Hepatocyte (in vitro differentiated cells): ENCODE data around the gene PSME1.

Source experiments
- EZH2 ChIP-seq: fragments of 200-600 bp; sonication (generic); IDR thresholded peaks from 2 replicates; pipeline ENCODE4 v1.6.1; 2016; ENCODE audit warnings: antibody characterized with exemption, mild to moderate bottlenecking, borderline replicate concordance
- TF ChIP-seq, protein P1 (sequence below): fragments of 200-600 bp; sonication (generic); IDR thresholded peaks from 2 replicates; pipeline ENCODE4 v1.5.1; 2016; ENCODE audit warnings: antibody characterized with exemption, mild to moderate bottlenecking; ENCODE audit not compliant: poor library complexity

DNA sequence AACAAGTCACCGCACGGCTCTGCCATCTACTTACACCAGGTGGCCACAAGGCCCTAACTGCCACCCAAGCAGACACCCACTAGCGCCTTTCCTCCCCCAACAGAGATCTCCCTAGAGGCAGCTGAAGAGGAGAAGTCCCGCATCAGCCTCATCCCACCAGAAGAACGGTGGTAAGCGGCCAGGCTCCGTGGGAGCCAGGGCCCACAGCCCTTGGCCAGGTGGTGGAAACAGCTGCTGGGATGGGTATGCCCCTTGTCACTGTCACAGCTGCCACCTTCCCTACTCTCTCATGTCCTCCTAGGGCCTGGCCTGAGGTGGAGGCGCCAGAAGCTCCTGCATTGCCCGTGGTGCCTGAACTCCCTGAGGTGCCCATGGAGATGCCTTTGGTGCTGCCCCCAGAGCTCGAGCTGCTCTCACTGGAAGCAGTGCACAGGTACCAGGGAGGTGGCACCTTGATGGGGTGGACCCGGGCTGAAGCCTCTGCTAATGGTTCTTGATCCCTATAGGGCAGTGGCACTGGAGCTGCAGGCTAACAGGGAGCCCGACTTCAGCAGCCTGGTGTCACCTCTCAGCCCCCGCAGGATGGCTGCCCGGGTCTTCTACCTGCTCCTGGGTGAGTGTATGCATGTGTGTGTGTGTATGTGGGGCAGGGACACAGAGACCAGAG lies 43.4 kb downstream of the PSME1 start:
- TF ChIP-seq, protein P1, sequence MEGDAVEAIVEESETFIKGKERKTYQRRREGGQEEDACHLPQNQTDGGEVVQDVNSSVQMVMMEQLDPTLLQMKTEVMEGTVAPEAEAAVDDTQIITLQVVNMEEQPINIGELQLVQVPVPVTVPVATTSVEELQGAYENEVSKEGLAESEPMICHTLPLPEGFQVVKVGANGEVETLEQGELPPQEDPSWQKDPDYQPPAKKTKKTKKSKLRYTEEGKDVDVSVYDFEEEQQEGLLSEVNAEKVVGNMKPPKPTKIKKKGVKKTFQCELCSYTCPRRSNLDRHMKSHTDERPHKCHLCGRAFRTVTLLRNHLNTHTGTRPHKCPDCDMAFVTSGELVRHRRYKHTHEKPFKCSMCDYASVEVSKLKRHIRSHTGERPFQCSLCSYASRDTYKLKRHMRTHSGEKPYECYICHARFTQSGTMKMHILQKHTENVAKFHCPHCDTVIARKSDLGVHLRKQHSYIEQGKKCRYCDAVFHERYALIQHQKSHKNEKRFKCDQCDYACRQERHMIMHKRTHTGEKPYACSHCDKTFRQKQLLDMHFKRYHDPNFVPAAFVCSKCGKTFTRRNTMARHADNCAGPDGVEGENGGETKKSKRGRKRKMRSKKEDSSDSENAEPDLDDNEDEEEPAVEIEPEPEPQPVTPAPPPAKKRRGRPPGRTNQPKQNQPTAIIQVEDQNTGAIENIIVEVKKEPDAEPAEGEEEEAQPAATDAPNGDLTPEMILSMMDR: no peak
- no peak for TF ChIP-seq EZH2
